Breast epithelium (tissue), 4 donors: ENCODE results near the gene NAV2. TPM values are rescaled to one million over a fixed set of nuclear protein-coding genes. Genes with fewer than 3 reads are reported as not detected.

Experiments used
- DNase-seq, 2 donors: peaks; one replicate each; pipeline ENCODE4 v3.0.0-alpha.2; 2019; ENCODE audit warnings: low spot score in 2 of 2
- H3K27ac ChIP-seq, 2 donors: fragments of 200-600 bp; sonication (generic) in 1 of 2; one replicate each; pipeline ENCODE4 v1.5.1; 2016 to 2019; ENCODE audit warnings: mild to moderate bottlenecking in 1 of 2
- H3K27me3 ChIP-seq, 2 donors: fragments of 200-600 bp; sonication (generic) in 1 of 2; one replicate each; pipeline versions ENCODE4 v1.5.1 to v1.6.0; 2017 to 2019; ENCODE audit warnings: control low read depth in 1 of 2, mild to moderate bottlenecking in 1 of 2
- H3K36me3 ChIP-seq: fragments of 200-600 bp; one replicate; pipeline ENCODE4 v1.5.1; 2019
- H3K4me1 ChIP-seq, 2 donors: fragments of 200-600 bp; sonication (generic); one replicate each; pipeline ENCODE4 v1.5.1; 2016 to 2019; ENCODE audit warnings: control low read depth in 1 of 2
- H3K4me3 ChIP-seq, 3 donors: fragments of 200-600 bp; sonication (generic); 1 replicate in 2 of 3; 2 replicates in 1 of 3; pipeline ENCODE4 v1.5.1; 2016 to 2019; ENCODE audit warnings: mild to moderate bottlenecking in 3 of 3, moderate library complexity in 2 of 3
- H3K9me3 ChIP-seq, 2 donors: fragments of 200-600 bp; sonication (generic) in 1 of 2; one replicate each; pipeline ENCODE4 v1.5.1; 2016 to 2019; ENCODE audit warnings: control low read depth in 1 of 2
- POLR2A ChIP-seq: fragments of 450-650 bp; IDR thresholded peaks from one replicate; pipeline ENCODE4 v1.6.1; 2016; ENCODE audit warnings: antibody characterized with exemption, mild to moderate bottlenecking, moderate library complexity
- POLR2AphosphoS5 ChIP-seq, 3 donors: sonication (generic); formaldehyde crosslinking; IDR thresholded peaks; one replicate each; pipeline ENCODE4 v1.6.1; 2017; ENCODE audit warnings: antibody characterized with exemption in 3 of 3
- intact Hi-C: fragments of 100-400 bp; cut with DNase I; formaldehyde crosslinking; loops from one replicate; pipeline ENCODE4 v1.15.1; 2023; ENCODE audit warnings: low total_unique reads
- total RNA-seq, 3 donors: library from RNA; depleted of rRNA; stranded (reverse); fragments of >200 nt; gene quantifications; one replicate each; pipeline ENCODE4 v1.1.0, GENCODE V29; 2016
- TF ChIP-seq, protein P1 (sequence below), 3 donors: fragments of 450-650 bp; IDR thresholded peaks; one replicate each; pipeline ENCODE4 v1.5.1; 2016 to 2017; ENCODE audit warnings: antibody characterized with exemption in 3 of 3, mild to moderate bottlenecking in 3 of 3, moderate library complexity in 3 of 3

NAV2 gene
- total RNA-seq, 3 donors from 2014 or later: 28.2 to 61.8 (median 31.4) TPM

DNA sequence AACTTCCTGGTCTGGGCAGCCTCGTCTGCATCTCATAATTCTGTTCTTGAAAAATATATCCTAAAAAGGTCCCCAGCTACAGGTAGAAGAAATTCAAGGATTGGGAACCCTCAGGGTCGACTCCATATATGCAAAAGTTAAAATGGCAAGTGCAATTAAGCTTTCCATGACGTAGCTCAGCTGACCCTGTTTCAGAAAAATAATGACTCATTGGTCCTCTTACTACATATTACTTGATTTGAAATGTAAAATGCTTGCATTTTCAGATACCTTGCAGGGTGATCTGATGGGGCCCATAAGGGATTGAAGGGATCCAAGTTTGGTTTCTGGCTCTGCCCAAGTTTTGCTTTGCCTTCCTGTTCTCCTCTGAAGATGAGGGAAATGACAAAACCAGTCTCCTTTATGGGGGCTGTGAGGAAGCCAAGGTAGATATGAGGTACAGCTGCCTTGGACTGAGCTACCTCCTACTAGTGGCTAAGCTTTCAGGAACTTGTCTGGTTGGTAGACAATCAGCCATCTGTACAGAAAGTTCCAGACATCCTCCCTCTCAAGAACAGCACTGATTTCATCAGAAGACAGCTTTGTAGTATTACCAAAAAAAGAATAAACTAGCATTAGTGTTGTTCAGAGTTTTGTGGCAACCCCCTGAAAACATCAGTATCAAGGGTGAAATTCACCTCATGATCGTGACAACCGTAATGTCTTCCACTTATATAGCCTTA is 270.3 kb downstream of the NAV2 start:
- Histone ChIP-seq H3K9me3 (no peaks in the 10 kb centered on the region), H3K36me3 (no peaks in the 10 kb centered on the region), H3K27me3 (no peaks in the 10 kb centered on the region), H3K27ac (no peak overlapping the region), H3K4me3 (no peak overlapping the region), H3K4me1 (no peaks in the 10 kb centered on the region)
- intact Hi-C loops: no loop called here
- TF ChIP-seq, protein P1, sequence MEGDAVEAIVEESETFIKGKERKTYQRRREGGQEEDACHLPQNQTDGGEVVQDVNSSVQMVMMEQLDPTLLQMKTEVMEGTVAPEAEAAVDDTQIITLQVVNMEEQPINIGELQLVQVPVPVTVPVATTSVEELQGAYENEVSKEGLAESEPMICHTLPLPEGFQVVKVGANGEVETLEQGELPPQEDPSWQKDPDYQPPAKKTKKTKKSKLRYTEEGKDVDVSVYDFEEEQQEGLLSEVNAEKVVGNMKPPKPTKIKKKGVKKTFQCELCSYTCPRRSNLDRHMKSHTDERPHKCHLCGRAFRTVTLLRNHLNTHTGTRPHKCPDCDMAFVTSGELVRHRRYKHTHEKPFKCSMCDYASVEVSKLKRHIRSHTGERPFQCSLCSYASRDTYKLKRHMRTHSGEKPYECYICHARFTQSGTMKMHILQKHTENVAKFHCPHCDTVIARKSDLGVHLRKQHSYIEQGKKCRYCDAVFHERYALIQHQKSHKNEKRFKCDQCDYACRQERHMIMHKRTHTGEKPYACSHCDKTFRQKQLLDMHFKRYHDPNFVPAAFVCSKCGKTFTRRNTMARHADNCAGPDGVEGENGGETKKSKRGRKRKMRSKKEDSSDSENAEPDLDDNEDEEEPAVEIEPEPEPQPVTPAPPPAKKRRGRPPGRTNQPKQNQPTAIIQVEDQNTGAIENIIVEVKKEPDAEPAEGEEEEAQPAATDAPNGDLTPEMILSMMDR (IDR thresholded peaks at IDR 0.05): no peak
- TF ChIP-seq POLR2AphosphoS5 (IDR thresholded peaks at IDR 0.05): no peak
- TF ChIP-seq POLR2A: no peak
- no peak for DNase-seq

- Histone ChIP-seq H3K9me3 (no peaks in the 10 kb centered on the region), H3K4me3 (no peak overlapping the region), H3K27me3 (no peaks in the 10 kb centered on the region), H3K36me3 (no peaks in the 10 kb centered on the region), H3K27ac (peak overlapping the region in 1 of 2 donors; percentile 26), H3K4me1 (no peaks in the 10 kb centered on the region)
- TF ChIP-seq POLR2AphosphoS5 (IDR thresholded peaks at IDR 0.05) (no peak), POLR2A (no peak)
- TF ChIP-seq, protein P1 (IDR thresholded peaks at IDR 0.05): no peak
- no peak for DNase-seq
- intact Hi-C loops: no loop called here
These were observed 271.6 kb downstream of the NAV2 start for GRCh38 chr11:19984048-19984742.

DNA sequence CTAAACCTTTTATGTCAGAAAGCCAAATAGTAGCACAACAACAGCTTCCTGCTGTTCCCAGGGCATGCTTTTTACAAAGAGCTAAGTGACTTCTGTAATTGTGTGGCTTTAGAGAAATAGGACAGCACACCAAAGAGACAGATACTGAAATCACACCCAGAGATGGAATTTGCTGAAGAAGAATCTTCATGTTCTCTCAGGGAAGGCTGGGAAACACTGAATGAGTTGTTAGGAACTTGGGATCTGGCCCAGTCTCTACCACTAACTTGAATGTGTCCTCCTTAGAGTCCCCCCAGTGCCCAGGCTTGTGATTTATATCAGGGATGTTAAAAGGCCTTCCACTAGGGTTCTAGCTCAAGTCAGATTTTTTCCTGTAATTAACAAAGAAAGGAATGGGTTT is 272.5 kb downstream of the NAV2 start:
- TF ChIP-seq POLR2A: no peak
- TF ChIP-seq, protein P1 (IDR thresholded peaks at IDR 0.05): no peak
- H3K9me3 ChIP-seq: no peaks in the 10 kb centered on the region
- no peaks in the 10 kb centered on the region for H3K4me1 ChIP-seq
- H3K36me3 ChIP-seq: no peaks in the 10 kb centered on the region
- intact Hi-C loops: no loop called here
- DNase-seq: no peak
- no peak overlapping the region for H3K4me3 ChIP-seq
- peak overlapping the region in 1 of 2 donors; percentile 26 for H3K27ac ChIP-seq
- no peaks in the 10 kb centered on the region for H3K27me3 ChIP-seq

DNA sequence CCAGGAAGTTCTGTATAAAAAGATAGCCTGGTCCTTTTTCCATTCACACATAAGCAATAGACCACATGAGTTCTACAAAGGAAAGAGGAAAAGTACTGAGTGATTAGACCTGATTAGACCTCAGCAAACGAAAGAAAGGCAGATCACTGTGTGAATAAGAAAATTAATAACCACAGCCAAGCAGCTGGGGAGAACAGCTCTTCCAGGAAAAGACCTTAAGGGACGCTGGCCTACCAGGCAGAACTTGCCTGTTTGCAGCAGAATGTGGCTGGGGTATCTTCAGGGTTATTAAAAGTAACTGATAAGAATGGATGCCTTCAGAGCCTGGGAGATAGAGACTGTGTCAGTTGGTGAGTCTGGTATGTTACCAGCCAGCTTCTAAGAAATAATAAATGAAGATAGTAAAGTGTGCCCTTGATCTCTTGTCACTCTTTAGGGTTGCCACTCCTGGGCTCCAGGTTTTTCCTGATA is 274.7 kb downstream of the NAV2 start:
- Histone ChIP-seq H3K4me1 (no peaks in the 10 kb centered on the region), H3K27ac (peak overlapping the region; percentile 65 to 85), H3K9me3 (no peaks in the 10 kb centered on the region), H3K27me3 (no peaks in the 10 kb centered on the region), H3K36me3 (no peaks in the 10 kb centered on the region), H3K4me3 (no peak overlapping the region)
- TF ChIP-seq POLR2AphosphoS5 (IDR thresholded peaks at IDR 0.05) (no peak), POLR2A (no peak)
- TF ChIP-seq, protein P1 (IDR thresholded peaks at IDR 0.05): no peak
- DNase-seq: no peak
- intact Hi-C loops: no loop called here

- TF ChIP-seq POLR2AphosphoS5 (IDR thresholded peaks at IDR 0.05) (peak in 1 of 3 donors; percentile 36), POLR2A (no peak)
- TF ChIP-seq, protein P1 (IDR thresholded peaks at IDR 0.05): no peak
- peak overlapping the region; percentile 81 to 85 for H3K27ac ChIP-seq
- intact Hi-C loops: no loop called here
These were observed 276.0 kb downstream of the NAV2 start for GRCh38 chr11:19988598-19988997.

More at GRCh38 chr11:19988598-19988997, 276.0 kb downstream of the NAV2 start:
- Histone ChIP-seq H3K36me3 (no peaks in the 10 kb centered on the region), H3K9me3 (no peaks in the 10 kb centered on the region), H3K4me1 (no peaks in the 10 kb centered on the region), H3K4me3 (no peak overlapping the region), H3K27me3 (no peaks in the 10 kb centered on the region)
- DNase-seq: peak; percentile 55 to 90
